Osteocyte (in vitro differentiated cells): Measurements from ENCODE around the gene DDAH1. TPM values are rescaled to one million over a fixed set of nuclear protein-coding genes. Genes with fewer than 3 reads are reported as not detected.

ENCODE experiments used
- DNase-seq: peaks from one replicate; pipeline ENCODE4 v3.0.0; 2021; ENCODE audit warnings: mixed read lengths; ENCODE audit not compliant: unreplicated experiment; ENCODE audit errors: extremely low spot score
- H3K27ac Mint-ChIP-seq: one replicate; pipeline ENCODE4 v1.8.0; 2021; ENCODE audit warnings: mild to moderate bottlenecking, mixed read lengths; ENCODE audit not compliant: unreplicated experiment
- H3K27me3 Mint-ChIP-seq: one replicate; pipeline ENCODE4 v1.8.0; 2021; ENCODE audit warnings: mixed read lengths; ENCODE audit not compliant: unreplicated experiment
- H3K36me3 Mint-ChIP-seq: one replicate; pipeline ENCODE4 v1.8.0; 2021; ENCODE audit warnings: mixed read lengths; ENCODE audit not compliant: unreplicated experiment
- H3K4me1 Mint-ChIP-seq: one replicate; pipeline ENCODE4 v1.8.0; 2021; ENCODE audit warnings: mixed read lengths; ENCODE audit not compliant: unreplicated experiment
- H3K4me3 Mint-ChIP-seq: one replicate; pipeline ENCODE4 v1.8.0; 2021; ENCODE audit warnings: mild to moderate bottlenecking, moderate library complexity, mixed read lengths; ENCODE audit not compliant: unreplicated experiment
- H3K9me3 Mint-ChIP-seq: one replicate; pipeline ENCODE4 v1.8.0; 2021; ENCODE audit warnings: mixed read lengths; ENCODE audit not compliant: unreplicated experiment
- total RNA-seq: library from RNA; stranded (reverse); gene quantifications from 2 replicates; pipeline ENCODE4 v1.2.1, GENCODE V29; 2021
- TF ChIP-seq, protein P1 (sequence below): fragments of 200-600 bp; sonication (generic); IDR thresholded peaks from 2 replicates; pipeline ENCODE4 v1.5.0; 2021; ENCODE audit warnings: antibody characterized with exemption, mild to moderate bottlenecking, moderate library complexity

Gene DDAH1
- total RNA-seq, 1 donor from 2014 or later, result 46.8 TPM

DNA sequence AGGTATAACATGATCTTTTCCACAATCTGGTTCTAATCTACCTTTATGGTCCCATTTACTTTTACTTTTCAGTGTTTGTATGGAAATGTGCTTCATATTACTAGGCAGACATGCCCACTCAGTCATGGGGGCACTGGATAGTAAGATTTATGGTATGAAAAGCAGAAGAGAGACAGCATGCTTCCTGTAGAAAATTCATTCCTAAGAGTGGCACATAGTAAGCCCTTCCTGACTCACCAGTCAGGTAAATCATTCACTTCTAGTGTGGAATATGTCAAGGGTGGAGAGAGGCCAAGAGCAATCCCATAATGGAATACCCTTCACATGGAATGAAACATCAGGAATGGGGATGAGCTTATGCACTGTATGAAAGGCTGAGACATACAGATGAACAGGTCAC is 139.0 kb downstream of the DDAH1 start:
- peaks cover 75% of the 10 kb centered on the region for H3K4me1 Mint-ChIP-seq

DNA sequence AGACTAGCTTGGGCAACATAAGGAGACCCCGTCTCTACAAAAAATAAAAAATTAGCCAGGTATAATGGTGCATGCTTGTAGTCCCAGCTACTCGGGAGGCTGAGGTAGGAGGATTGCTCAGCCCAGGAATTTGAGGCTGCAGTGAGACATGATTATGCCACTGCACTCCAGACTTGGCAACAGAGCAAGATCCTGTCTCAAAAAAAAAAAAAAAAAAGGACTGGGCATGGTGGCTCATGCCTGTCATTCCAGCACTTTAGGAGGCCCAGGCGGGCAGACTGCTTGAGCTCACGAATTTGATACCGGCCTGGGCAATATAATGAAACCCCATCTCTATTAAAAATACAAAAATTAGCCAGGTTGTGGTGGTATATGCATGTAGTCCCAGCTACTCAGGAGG is 141.2 kb downstream of the DDAH1 start:
- Mint-ChIP-seq H3K4me3 (no peak overlapping the region), H3K27ac (no peak overlapping the region), H3K4me1 (peaks cover 74% of the 10 kb centered on the region), H3K36me3 (peaks cover 18% of the 10 kb centered on the region), H3K27me3 (no peaks in the 10 kb centered on the region), H3K9me3 (no peaks in the 10 kb centered on the region)
- no peak for DNase-seq
- TF ChIP-seq, protein P1, sequence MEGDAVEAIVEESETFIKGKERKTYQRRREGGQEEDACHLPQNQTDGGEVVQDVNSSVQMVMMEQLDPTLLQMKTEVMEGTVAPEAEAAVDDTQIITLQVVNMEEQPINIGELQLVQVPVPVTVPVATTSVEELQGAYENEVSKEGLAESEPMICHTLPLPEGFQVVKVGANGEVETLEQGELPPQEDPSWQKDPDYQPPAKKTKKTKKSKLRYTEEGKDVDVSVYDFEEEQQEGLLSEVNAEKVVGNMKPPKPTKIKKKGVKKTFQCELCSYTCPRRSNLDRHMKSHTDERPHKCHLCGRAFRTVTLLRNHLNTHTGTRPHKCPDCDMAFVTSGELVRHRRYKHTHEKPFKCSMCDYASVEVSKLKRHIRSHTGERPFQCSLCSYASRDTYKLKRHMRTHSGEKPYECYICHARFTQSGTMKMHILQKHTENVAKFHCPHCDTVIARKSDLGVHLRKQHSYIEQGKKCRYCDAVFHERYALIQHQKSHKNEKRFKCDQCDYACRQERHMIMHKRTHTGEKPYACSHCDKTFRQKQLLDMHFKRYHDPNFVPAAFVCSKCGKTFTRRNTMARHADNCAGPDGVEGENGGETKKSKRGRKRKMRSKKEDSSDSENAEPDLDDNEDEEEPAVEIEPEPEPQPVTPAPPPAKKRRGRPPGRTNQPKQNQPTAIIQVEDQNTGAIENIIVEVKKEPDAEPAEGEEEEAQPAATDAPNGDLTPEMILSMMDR, result no peak

More for the DNA sequence above, 139.0 kb downstream of the DDAH1 start:
- Mint-ChIP-seq H3K36me3 (peaks cover 4% of the 10 kb centered on the region), H3K27me3 (no peaks in the 10 kb centered on the region), H3K9me3 (no peaks in the 10 kb centered on the region), H3K4me3 (no peak overlapping the region), H3K27ac (peak overlapping the region; percentile 36)
- TF ChIP-seq, protein P1, result no peak
- DNase-seq, result no peak

DNA sequence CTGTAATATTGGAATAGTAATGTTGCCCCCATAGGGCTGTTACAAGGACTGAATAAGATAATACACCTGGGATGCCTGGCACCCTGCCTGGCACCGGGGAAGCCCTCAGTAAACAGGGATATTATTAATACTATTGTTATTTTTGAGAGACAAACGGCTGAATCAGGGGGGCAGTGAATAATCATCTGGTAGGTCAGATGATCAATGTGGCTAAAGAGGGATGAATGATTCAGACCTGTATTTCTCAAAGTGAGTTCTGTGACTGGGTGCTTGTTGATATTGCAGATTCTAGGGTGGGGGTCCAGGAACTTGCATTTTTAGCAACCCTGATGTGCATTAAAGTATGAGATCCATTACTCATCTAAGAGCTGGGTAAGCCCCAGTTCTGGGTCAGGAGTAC is 142.3 kb downstream of the DDAH1 start:
- Mint-ChIP-seq H3K27ac (peak overlapping the region; percentile 56), H3K9me3 (no peaks in the 10 kb centered on the region), H3K4me1 (peaks cover 76% of the 10 kb centered on the region), H3K4me3 (no peak overlapping the region), H3K27me3 (no peaks in the 10 kb centered on the region), H3K36me3 (peaks cover 20% of the 10 kb centered on the region)
- no peak for DNase-seq
- TF ChIP-seq, protein P1, result no peak

DNA sequence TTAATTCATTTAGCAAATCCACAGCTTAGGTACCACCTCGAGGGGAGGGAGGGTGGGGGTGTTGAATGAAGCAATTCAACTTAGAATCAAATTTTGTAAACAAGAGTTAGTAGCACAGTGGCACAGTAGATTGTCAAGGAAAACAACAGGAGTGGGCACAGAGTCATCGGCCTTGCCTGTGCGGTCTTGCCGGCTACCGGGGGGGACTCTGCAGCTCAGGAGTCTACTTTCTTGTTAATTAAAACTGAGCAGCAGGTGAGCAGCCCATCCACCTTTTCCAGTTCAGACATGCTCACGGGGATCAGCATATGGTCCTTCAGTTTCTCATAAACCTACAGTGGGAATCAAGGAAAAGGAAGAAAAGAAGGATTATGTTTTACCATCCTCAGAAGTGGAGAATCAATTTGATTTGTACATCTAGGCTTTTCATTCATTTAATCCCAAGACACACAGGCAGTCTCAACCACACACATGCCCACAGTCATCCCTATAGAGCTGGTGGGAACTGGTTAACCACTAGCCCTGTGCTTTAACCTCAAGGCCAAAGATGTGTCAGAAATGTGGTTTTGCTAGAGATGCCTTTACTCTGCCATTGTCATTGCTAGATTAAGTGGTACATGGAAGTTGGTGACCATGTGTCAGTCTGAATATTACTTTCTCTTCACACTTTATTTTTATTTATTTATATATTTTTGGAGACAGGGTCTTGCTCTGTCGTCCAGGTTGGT is 143.6 kb downstream of the DDAH1 start:
- Mint-ChIP-seq H3K27ac (peak overlapping the region; percentile 93), H3K4me3 (no peak overlapping the region), H3K27me3 (no peaks in the 10 kb centered on the region), H3K4me1 (peaks cover 78% of the 10 kb centered on the region), H3K9me3 (no peaks in the 10 kb centered on the region), H3K36me3 (peaks cover 25% of the 10 kb centered on the region)
- TF ChIP-seq, protein P1, result no peak
- DNase-seq, result no peak

DNA sequence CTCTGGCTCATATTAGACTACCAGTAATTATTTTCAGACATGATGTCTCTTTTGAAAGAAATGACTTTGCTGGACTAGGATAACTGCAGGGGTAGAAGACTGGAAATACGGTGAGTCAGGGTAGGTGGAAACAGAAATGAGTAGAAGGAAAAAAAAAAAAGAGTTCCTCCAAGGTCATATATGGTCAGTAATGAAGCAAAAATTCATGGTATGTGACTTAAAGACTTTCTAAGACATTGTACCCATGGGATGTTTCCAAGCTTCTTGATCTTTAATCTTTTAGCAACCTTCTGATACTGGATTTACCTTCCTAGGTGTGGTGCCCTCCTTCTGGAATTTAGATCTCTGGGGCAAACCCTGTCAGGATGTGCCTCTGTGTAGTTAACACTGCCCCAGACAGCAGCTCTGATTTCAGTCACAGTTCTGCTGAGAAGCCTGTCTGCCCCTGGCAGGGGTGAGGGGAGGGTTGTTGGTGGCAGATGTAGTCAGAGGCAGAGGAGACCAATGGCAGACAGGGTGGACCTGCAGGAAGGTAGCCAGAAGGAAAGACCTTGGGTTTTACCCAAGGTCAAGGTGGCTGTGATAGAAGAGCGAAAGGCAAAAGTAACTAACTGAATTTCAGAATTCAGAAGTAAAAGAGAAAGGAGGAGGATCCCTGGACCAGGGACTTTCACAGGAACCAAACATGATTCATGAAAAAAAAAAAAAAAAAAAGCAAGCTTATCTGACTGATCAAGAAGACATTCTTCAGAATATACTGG is 144.4 kb downstream of the DDAH1 start:
- no peaks in the 10 kb centered on the region for H3K27me3 Mint-ChIP-seq
- TF ChIP-seq, protein P1, result no peak
- peak overlapping the region; percentile 93 for H3K27ac Mint-ChIP-seq
- peak overlapping the region; percentile 1 for H3K4me3 Mint-ChIP-seq
- no peak for DNase-seq
- no peaks in the 10 kb centered on the region for H3K9me3 Mint-ChIP-seq
- H3K4me1 Mint-ChIP-seq, result peaks cover 78% of the 10 kb centered on the region
- peaks cover 25% of the 10 kb centered on the region for H3K36me3 Mint-ChIP-seq
